HL-60 (cell line): ENCODE results near the gene FAM234A.
"Not testable (repeated sequence)": the region's sequence is repeated elsewhere in the genome, so short reads cannot be mapped to it uniquely, and the experiment has no call there.

Source experiments
- DNase-seq, 2 experiments: peaks; one replicate each; pipeline ENCODE4 v3.0.0-alpha.2; 2010 to 2020; ENCODE audit warnings: low read depth in 1 of 2, low spot score in 1 of 2
- H3K27ac ChIP-seq: fragments of 250-450 bp; sonication (Bioruptor Pico); replicated peaks from 2 replicates; pipeline ENCODE4 v1.5.1; 2020; ENCODE audit warnings: mild to moderate bottlenecking, moderate library complexity
- H3K27me3 ChIP-seq: fragments of 250-450 bp; sonication (Bioruptor Pico); 2 replicates; pipeline ENCODE4 v1.5.1; 2021; ENCODE audit warnings: mild to moderate bottlenecking, moderate library complexity; ENCODE audit not compliant: insufficient read depth, poor library complexity, severe bottlenecking
- H3K4me3 ChIP-seq: replicated peaks from 2 replicates; pipeline ENCODE4 v1.5.1; 2011; ENCODE audit warnings: mild to moderate bottlenecking, control low read depth, low read length; ENCODE audit not compliant: insufficient read depth
- CTCF ChIP-seq: IDR thresholded peaks from one replicate; pipeline ENCODE4 v1.5.1; 2011; ENCODE audit warnings: low read length, control low read depth, inconsistent platforms; ENCODE audit not compliant: insufficient read depth
- GABPA ChIP-seq: IDR thresholded peaks from 2 replicates; pipeline ENCODE4 v1.6.1; 2012; ENCODE audit warnings: low read depth
- POLR2AphosphoS5 ChIP-seq: IDR thresholded peaks from 2 replicates; pipeline ENCODE4 v1.6.1; 2012; ENCODE audit warnings: low read depth
- REST ChIP-seq: IDR thresholded peaks from 2 replicates; pipeline ENCODE4 v1.6.1; 2012; ENCODE audit warnings: low read depth; ENCODE audit not compliant: insufficient replicate concordance
- SPI1 ChIP-seq: IDR thresholded peaks from 2 replicates; pipeline ENCODE4 v1.6.1; 2012; ENCODE audit warnings: low read depth, mild to moderate bottlenecking, borderline replicate concordance

Gene FAM234A

DNA sequence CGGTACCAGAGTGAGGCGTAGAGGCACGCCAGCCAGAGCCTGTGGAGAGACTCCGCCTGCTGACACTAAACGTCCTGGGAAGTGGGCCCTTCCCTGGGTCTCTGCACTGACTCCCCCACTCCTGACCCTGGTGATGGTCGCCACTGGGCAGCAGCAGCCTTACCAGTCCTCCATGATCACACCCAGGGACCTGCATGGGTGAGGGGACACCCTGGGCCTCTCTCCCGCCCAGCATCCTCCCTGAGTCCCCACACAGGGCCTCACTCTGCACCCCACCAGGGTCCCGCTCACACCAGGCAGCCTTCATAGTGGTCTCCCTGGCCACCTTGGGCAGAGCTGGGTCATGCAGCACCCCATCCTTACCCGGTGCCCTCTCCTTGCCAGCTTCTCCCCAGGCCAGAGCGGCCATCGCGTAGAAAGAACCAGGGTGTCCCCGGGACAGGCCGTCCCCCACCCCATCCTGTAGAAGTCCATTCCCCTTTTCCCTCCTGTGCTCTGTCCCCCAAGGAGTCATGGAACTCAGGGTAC, 30.4 kb downstream of the FAM234A start:
- no peak for DNase-seq
- Histone ChIP-seq H3K4me3 (no peak overlapping the region), H3K27me3 (peaks cover 3% of the 10 kb centered on the region), H3K27ac (no peak overlapping the region)
- TF ChIP-seq GABPA (no peak), REST (no peak), POLR2AphosphoS5 (no peak), CTCF (no peak), SPI1 (no peak)

DNA sequence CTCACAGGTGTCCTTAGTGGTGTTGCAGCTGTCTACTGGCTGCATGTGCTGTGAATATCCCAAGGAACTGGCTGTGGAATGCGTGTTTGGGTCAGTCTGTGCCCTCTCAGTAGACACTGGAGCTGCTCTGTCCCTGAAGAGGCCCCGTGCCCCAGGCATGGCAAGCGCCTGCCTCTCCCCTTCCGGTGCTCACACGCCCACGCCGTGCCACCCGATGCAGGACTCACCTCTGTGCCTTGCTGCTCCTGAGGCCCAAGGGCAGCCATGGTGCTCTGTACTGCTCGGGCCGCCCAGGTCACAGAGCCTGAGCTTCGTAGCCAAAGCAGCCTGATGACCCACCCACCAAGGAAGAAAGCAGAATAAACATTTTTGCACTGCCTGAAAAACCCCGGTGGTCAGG, 31.1 kb downstream of the FAM234A start:
- Histone ChIP-seq H3K27ac (no peak overlapping the region), H3K4me3 (no peak overlapping the region), H3K27me3 (peaks cover 3% of the 10 kb centered on the region)
- TF ChIP-seq GABPA (no peak), REST (no peak), POLR2AphosphoS5 (no peak), SPI1 (no peak), CTCF (no peak)
- DNase-seq = no peak

GRCh38 chr16:266258-267164, 31.9 kb downstream of the FAM234A start:
- H3K27ac ChIP-seq = no peak overlapping the region
- peaks cover 3% of the 10 kb centered on the region for H3K27me3 ChIP-seq
- no peak for TF ChIP-seq GABPA
- no peak for TF ChIP-seq REST
- no peak for TF ChIP-seq POLR2AphosphoS5
- no peak for TF ChIP-seq SPI1
- TF ChIP-seq CTCF = no peak
- DNase-seq = no peak
- no peak overlapping the region for H3K4me3 ChIP-seq

GRCh38 chr16:267562-267961, 32.9 kb downstream of the FAM234A start:
- not testable (repeated sequence) for H3K27me3 ChIP-seq, DNase-seq, H3K4me3 ChIP-seq, H3K27ac ChIP-seq
